HG03565 (cell line): ENCODE results near the gene ING2.
"Not testable (repeated sequence)": the region's sequence is repeated elsewhere in the genome, so short reads cannot be mapped to it uniquely, and the experiment has no call there.

Experiments
- ATAC-seq: cut with Tn5 transposase; IDR thresholded peaks from one replicate; pipeline ENCODE4 v1.9.1; 2021; ENCODE audit warnings: mild to moderate bottlenecking, moderate library complexity; ENCODE audit not compliant: unreplicated experiment

ING2 gene

GRCh38 chr4:183546376-183546775 is 41.5 kb downstream of the ING2 start:
- no peak for ATAC-seq

GRCh38 chr4:183548306-183548705 is 43.4 kb downstream of the ING2 start:
- no peak for ATAC-seq

GRCh38 chr4:183550345-183551093 is 45.7 kb downstream of the ING2 start:
- ATAC-seq = no peak

- no peak for ATAC-seq
Observed at GRCh38 chr4:183552274-183553146, 47.7 kb downstream of the ING2 start.

- ATAC-seq = not testable (repeated sequence)
Observed at GRCh38 chr4:183553147-183553478, 48.3 kb downstream of the ING2 start.

- no peak for ATAC-seq
Observed at GRCh38 chr4:183553601-183554345, 48.9 kb downstream of the ING2 start.

- ATAC-seq = no peak
Observed at GRCh38 chr4:183554346-183554686, 49.5 kb downstream of the ING2 start.

- ATAC-seq = no peak
Observed at GRCh38 chr4:183554878-183555585, 50.2 kb downstream of the ING2 start.

- no peak for ATAC-seq
Observed at GRCh38 chr4:183556947-183557346, 52.1 kb downstream of the ING2 start.

- no peak for ATAC-seq
Observed at GRCh38 chr4:183557611-183558010, 52.8 kb downstream of the ING2 start.

- no peak for ATAC-seq
Observed at GRCh38 chr4:183558873-183559272, 54.0 kb downstream of the ING2 start.

- no peak for ATAC-seq
Observed at GRCh38 chr4:183561905-183562304, 57.0 kb downstream of the ING2 start.
